Left cardiac atrium (tissue), 4 donors: ENCODE data around the gene PTOV1. TPM values are rescaled to one million over a fixed set of nuclear protein-coding genes. Genes with fewer than 3 reads are reported as not detected.

Source experiments
- ATAC-seq, 2 donors: fragments of 200-7000 bp; cut with Tn5 transposase; one replicate each; pipeline ENCODE4 v1.9.1; 2020; ENCODE audit warnings: mild to moderate bottlenecking in 2 of 2, moderate library complexity in 2 of 2
- DNase-seq: peaks from one replicate; pipeline ENCODE4 v3.0.0-alpha.2; 2020
- intact Hi-C, 2 donors: fragments of 100-400 bp; cut with DNase I; formaldehyde crosslinking; loops; one replicate each; pipeline versions ENCODE4 v1.14.1 to v1.15.1; 2022 to 2023
- long read RNA-seq: library from polyadenylated mRNA; unstranded; transcript quantifications from one replicate; pipeline ENCODE4 v2.0.0, GENCODE V29; 2021
- total RNA-seq, 2 donors: library from RNA; stranded (reverse); fragmentation: NEBNext Ultra II Directional; extraction: Animal tissue kit (Norgen Biotek cat#: 25700); gene quantifications; one replicate each; pipeline ENCODE4 v1.2.1, GENCODE V29; 2021
- donor health status: DM: no; HTN: yes; CAD: no.
- donor health status: DM: no; HTN: yes; CAD: no; lungs with severe emphysema.
- donor health status: DM: yes; HTN: yes; CAD: no.
- donor health status: Dilated cardiomyopathy.

PTOV1 gene
- total RNA-seq: 100 to 1,000 TPM; 113 to 122 TPM
- long read RNA-seq, transcript PTOV1-212 (13 exons, 1,577 nt): major isoform, 6 of 34 reads
- long read RNA-seq, partial matches to known transcripts: 13 of 34 reads
- long read RNA-seq, other reads (novel, unspliced or antisense): 10 of 34 reads

DNA sequence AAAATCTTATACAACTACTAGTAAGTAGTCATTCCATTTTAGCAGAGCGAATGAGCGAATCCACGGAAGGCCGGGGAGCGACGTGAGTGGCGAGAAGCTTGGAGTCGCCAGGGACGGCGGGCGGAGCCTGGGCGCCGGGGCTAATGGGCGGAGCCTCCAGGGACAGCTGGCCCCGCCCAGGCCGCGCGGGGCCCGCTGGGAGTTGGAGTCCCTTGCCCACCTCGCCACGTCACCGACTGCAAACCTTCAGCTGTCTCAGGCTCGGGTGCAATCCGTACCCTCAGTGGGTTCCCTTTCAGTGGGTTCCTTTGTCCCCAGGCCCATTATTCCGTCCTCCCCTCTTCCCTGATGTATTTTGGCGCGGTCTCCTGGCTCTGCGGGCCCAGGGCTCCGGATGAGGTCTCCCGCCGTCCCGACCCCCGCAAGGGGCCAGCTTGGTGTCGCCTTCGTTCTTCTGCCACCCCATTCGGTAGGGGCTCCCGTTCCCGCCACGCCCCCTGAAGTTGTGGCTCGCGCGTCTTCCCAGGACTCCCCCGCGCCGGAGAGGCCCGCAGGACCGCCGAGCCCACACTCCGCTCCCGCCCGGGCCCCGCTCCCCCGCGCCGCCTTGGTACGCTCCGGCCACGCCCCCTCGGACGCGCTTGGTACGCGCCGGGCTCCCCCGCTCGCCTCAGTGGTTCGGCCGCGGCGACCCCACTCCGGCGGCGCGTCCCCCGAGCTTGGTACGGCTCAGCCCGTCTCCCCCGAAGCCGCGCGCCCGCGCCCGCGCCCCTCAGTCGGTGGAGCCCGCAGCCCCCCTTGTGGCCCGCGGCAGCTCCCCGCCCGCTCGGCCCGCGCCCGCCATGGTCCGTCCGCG, at the start of gene PTOV1:
TSS of gene PTOV1 (plus strand) at position 673 of the 856 bp plus-strand sequence.
- intact Hi-C loops: loop anchor here in 1 of 2 donors (5.0 kb wide), 1 partner anchor 33 kb away; the partner anchor contains the start of gene MED25
- peak; percentile 95 for ATAC-seq
- peak; percentile 94 for DNase-seq

- intact Hi-C loops: loop anchor here in 1 of 2 donors (10.0 kb wide), 1 partner anchor 117 kb away; the partner anchor contains the start of gene ADM5
- ATAC-seq: peak in 1 of 2 donors; percentile 2
Observed at GRCh38 chr19:49801401-49801888, 49.5 kb upstream of the PTOV1 start.

DNA sequence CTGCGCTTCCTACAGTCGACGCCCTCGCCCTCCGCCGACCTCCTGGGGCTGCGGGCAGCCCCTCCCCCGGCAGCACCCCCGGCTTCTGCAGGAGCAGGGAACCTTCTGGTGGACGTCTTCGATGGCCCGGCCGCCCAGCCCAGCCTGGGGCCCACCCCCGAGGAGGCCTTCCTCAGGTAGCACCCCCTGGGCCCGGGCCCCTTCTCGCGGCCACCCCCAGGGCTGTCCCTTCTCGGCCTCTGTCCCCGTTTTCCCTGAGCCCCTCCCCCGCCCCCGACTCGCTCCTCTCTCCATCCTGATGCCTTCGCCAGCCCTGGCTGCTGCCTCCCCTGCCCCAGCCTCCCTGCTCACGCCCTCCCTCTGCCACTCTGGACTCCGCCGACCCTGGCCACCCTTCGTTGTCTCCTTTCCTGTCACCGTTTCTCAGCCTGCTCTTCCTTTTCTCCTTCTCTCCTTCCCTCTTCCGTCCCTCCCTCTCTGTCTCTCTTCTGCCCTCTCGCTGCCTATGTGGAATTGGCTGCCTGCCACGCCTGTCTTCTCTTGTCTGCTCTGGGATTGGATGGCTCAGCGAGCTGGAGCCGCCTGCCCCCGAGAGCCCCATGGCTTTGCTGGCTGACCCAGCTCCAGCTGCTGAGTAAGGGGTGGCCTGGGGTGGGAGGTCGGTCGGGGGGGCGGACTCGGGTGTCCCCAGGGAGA, 48.8 kb upstream of the PTOV1 start:
- peak; percentile 92 for DNase-seq
- intact Hi-C loops: loop anchor here in 1 of 2 donors (10.0 kb wide), 1 partner anchor 117 kb away; the partner anchor contains the start of gene ADM5
- ATAC-seq: peak; percentile 84 to 94

More at GRCh38 chr19:49801401-49801888, 49.5 kb upstream of the PTOV1 start:
- DNase-seq: no peak

DNA sequence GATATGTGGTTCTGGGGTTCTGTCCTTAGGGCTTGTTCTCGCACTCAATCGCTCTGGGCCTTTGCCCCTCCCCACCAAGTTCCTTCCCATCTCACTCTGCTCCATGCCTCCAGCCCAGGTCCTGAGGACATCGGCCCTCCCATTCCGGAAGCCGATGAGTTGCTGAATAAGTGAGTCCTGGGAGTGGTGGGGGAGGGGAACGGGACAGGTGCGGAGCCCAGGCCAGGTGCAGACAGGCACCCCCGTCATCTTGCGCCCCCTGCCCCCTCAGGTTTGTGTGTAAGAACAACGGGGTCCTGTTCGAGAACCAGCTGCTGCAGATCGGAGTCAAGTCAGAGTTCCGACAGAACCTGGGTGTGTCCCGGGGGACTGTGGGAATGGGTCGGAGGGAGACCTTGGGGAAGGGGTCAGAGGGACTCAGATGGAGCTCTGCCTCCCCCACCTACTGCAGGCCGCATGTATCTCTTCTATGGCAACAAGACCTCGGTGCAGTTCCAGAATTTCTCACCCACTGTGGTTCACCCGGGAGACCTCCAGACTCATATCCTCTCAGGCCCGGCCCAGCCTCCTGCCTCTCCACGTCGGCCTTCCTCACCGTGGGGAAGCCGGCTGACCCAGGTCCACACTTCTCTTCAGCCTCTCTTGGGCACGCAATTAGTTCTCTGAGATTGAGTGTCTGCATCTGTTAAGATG, 48.0 kb upstream of the PTOV1 start:
- ATAC-seq (no peak), DNase-seq (no peak)
- intact Hi-C loops: loop anchor here in 1 of 2 donors (10.0 kb wide), 1 partner anchor 118 kb away; the partner anchor contains the start of gene ADM5

- ATAC-seq: no peak
- intact Hi-C loops: loop anchor here in 1 of 2 donors (10.0 kb wide), 1 partner anchor 119 kb away; the partner anchor contains the start of gene ADM5
Observed at GRCh38 chr19:49803529-49803856, 47.5 kb upstream of the PTOV1 start.

GRCh38 chr19:49805822-49806619, 44.9 kb upstream of the PTOV1 start:
- DNase-seq (no peak), ATAC-seq (no peak)
- intact Hi-C loops: loop anchor here (5.0 to 10.0 kb wide), 2 partner anchors 39 to 121 kb away; partner anchors contain the start of genes ADM5 (in 1 of the 2) and AP2A1 (in 1 of the 2)

More at GRCh38 chr19:49803529-49803856, 47.5 kb upstream of the PTOV1 start:
- DNase-seq: no peak

- ATAC-seq (no peak), DNase-seq (no peak)
- intact Hi-C loops: loop anchor here (5.0 to 10.0 kb wide), 2 partner anchors 39 to 122 kb away; partner anchors contain the start of genes ADM5 (in 1 of the 2) and AP2A1 (in 1 of the 2)
Observed at GRCh38 chr19:49806620-49806959, 44.4 kb upstream of the PTOV1 start.

- intact Hi-C loops: loop anchor here (5.0 to 10.0 kb wide), 2 partner anchors 40 to 122 kb away; partner anchors contain the start of genes ADM5 (in 1 of the 2) and AP2A1 (in 1 of the 2)
- DNase-seq (no peak), ATAC-seq (no peak)
Observed at GRCh38 chr19:49807058-49807903, 43.7 kb upstream of the PTOV1 start.

DNA sequence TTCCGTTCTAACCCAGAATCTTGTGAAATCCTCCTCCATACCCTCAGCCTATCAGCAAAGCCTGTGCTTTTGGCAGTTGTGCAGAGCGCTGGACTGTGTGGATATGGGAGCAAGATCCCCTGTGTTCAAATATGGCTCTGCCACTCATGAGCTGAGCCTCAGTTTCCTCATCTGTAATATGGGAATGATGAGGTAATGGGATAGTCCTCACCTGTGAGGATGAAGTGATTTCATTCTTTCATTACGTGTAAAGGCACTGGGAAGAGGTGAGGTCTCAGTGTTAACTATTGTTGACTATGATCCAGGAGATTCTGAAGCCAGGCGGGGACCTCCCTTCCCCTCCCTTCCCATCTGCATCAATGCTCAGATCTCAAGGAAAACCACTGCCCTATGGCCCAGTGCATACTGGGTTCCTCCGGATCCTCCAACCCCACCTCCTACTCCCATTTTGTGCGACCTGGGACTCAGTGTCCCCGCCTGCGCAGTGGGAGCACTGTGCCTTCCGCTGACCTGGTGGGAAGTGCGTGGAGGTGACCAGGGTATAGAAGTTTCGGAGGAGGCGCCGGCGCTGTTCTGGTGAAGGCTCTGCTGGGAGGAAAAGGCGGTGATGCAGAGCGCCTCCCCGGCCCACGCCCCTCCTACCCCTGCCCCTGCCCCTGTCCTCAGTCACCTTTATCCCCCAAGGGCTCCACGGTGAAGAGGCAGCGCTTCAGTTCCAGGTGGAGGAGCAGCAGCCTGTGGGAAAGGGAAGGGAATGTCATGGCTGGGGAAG, 42.9 kb upstream of the PTOV1 start:
- DNase-seq: no peak
- ATAC-seq: peak in 1 of 2 donors; percentile 0
- intact Hi-C loops: loop anchor here (5.0 to 10.0 kb wide), 2 partner anchors 41 to 123 kb away; partner anchors contain the start of genes ADM5 (in 1 of the 2) and AP2A1 (in 1 of the 2)

DNA sequence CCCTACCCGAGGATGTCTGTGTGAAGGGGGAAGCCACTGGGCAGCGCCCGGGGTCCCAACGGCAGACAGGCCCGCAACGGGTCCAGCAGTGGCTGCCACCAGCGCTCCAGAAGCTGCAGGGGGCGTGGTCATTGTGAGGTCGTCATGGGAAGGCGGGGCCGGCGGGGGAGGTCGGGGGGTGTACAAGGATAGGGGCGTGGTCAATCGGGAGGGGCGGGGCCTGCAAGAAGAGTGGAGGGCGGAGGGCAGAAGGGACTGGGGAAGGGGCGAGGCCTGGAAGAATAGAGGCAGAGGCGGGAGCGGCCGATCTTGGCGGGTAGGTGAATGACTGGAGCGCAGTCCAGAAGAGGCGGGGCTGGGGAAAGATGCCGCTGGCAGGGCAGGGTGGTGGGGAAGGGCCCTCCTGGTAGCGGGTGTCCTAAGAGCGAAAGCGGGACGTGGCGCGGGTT, 42.2 kb upstream of the PTOV1 start:
- peak; percentile 73 to 79 for ATAC-seq

GRCh38 chr19:49809160-49809940, 41.6 kb upstream of the PTOV1 start:
- ATAC-seq (peak; percentile 38 to 45), DNase-seq (peak; percentile 72)
- intact Hi-C loops: loop anchor here (5.0 to 10.0 kb wide), 2 partner anchors 42 to 125 kb away; partner anchors contain the start of genes ADM5 (in 1 of the 2) and AP2A1 (in 1 of the 2)

More for the DNA sequence above, 42.2 kb upstream of the PTOV1 start:
- intact Hi-C loops: loop anchor here (5.0 to 10.0 kb wide), 2 partner anchors 41 to 124 kb away; partner anchors contain the start of genes ADM5 (in 1 of the 2) and AP2A1 (in 1 of the 2)
- peak; percentile 96 for DNase-seq

- ATAC-seq (no peak), DNase-seq (no peak)
- intact Hi-C loops: loop anchor here (5.0 to 10.0 kb wide), 4 partner anchors 43 to 128 kb away; partner anchors contain the start of genes ADM5 (in 1 of the 2), AP2A1 (in 1 of the 2) and PNKP (in 1 of the 2)
Observed at GRCh38 chr19:49809941-49810389, 41.0 kb upstream of the PTOV1 start.

DNA sequence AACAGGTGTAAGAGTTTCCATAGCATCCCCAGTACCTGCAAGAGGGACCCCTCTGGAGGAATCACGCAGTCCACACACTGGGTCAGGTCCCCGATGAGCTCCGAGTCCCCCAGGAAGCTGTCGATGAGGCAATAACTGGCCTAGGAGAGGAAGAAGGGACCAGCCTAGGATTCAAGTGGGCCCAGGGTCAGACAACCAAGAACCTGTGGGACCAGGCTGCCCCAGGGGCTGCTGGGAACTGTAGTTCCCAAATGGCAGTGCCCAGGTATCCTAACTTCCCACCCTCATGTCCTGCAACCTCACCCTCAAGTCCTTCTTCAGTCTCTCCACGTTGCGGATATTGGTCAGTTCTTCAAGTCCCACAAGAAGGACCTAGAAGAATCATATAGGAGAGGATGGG, 39.6 kb upstream of the PTOV1 start:
- ATAC-seq (no peak), DNase-seq (no peak)
- intact Hi-C loops: loop anchor here (5.0 to 10.0 kb wide), 2 partner anchors 53 to 129 kb away; partner anchors contain the start of gene PNKP (in 1 of the 2)

GRCh38 chr19:49812452-49812996, 38.4 kb upstream of the PTOV1 start:
- intact Hi-C loops: loop anchor here (5.0 to 10.0 kb wide), 2 partner anchors 52 to 130 kb away; partner anchors contain the start of gene PNKP (in 1 of the 2)
- DNase-seq (no peak), ATAC-seq (no peak)
